Suprapubic skin (tissue), 4 donors: Measurements from ENCODE around the gene AMER3.

Source experiments
- EP300 ChIP-seq: sonication (generic); formaldehyde crosslinking; IDR thresholded peaks from one replicate; pipeline ENCODE4 v1.6.1; 2017; ENCODE audit warnings: antibody characterized with exemption
- POLR2A ChIP-seq, 2 donors: fragments of 450-650 bp; IDR thresholded peaks; one replicate each; pipeline ENCODE4 v1.6.1; 2017; ENCODE audit warnings: antibody characterized with exemption in 2 of 2, mild to moderate bottlenecking in 2 of 2, moderate library complexity in 2 of 2
- POLR2AphosphoS5 ChIP-seq, 3 donors: sonication (generic); formaldehyde crosslinking; IDR thresholded peaks; one replicate each; pipeline ENCODE4 v1.6.1; 2017; ENCODE audit warnings: antibody characterized with exemption in 3 of 3
- TF ChIP-seq, protein P1 (sequence below), 2 donors: fragments of 200-600 bp in 1 of 2; fragments of 450-650 bp in 1 of 2; sonication (generic) in 1 of 2; IDR thresholded peaks; one replicate each; pipeline ENCODE4 v1.5.1; 2016 to 2019; ENCODE audit warnings: antibody characterized with exemption in 2 of 2, mild to moderate bottlenecking in 1 of 2, moderate library complexity in 1 of 2

DNA sequence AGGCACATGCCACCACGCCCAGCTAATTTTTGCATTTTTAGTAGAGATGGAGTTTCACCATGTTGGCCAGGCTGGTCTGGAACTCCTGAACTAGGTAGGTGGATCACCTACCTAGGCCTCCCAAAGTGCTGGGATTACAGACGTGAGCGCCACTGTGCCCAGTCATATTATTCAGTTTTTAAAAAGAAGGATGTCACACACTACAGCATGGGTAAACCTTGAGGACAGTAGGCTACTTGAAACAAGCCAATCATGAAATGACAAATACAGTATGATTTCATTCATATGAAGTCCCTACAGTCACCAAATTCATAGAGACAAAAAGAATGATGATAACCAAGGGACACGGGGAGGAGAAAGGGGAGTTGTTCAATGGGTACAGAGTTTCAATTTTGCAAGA is 50.3 kb downstream of the AMER3 start:
- TF ChIP-seq, protein P1, sequence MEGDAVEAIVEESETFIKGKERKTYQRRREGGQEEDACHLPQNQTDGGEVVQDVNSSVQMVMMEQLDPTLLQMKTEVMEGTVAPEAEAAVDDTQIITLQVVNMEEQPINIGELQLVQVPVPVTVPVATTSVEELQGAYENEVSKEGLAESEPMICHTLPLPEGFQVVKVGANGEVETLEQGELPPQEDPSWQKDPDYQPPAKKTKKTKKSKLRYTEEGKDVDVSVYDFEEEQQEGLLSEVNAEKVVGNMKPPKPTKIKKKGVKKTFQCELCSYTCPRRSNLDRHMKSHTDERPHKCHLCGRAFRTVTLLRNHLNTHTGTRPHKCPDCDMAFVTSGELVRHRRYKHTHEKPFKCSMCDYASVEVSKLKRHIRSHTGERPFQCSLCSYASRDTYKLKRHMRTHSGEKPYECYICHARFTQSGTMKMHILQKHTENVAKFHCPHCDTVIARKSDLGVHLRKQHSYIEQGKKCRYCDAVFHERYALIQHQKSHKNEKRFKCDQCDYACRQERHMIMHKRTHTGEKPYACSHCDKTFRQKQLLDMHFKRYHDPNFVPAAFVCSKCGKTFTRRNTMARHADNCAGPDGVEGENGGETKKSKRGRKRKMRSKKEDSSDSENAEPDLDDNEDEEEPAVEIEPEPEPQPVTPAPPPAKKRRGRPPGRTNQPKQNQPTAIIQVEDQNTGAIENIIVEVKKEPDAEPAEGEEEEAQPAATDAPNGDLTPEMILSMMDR (IDR thresholded peaks at IDR 0.05), result no peak
- TF ChIP-seq POLR2A (IDR thresholded peaks at IDR 0.05) (no peak), EP300 (no peak), POLR2AphosphoS5 (IDR thresholded peaks at IDR 0.05) (no peak)
